Measurements from ENCODE around the gene HIBADH. TPM values are rescaled to one million over a fixed set of nuclear protein-coding genes. Genes with fewer than 3 reads are reported as not detected.

The HIBADH gene
- total and polyA plus RNA-seq, 9 of the 15 experiments (the other 6 are each of a cell fraction or from before 2014, with no cell fraction given) = 10.7 to 67.8 (median 36.9) TPM

- TF ChIP-seq ARID3B (CRISPR knock-in tag; IDR thresholded peaks at IDR 0.05; ENCODE audit: borderline replicate concordance) (no peak), POLR2B (IDR thresholded peaks at IDR 0.05; ENCODE audit: low read depth, partially characterized antibody) (no peak), CTBP1 (IDR thresholded peaks at IDR 0.05; ENCODE audit: borderline replicate concordance) (no peak), KDM4B (IDR thresholded peaks at IDR 0.05; ENCODE audit: borderline replicate concordance in 2 of 2, low read depth in 1 of 2) (no peak), IRF1 (CRISPR knock-in tag; IDR thresholded peaks at IDR 0.05; ENCODE audit: borderline replicate concordance) (no peak), TEAD1 (CRISPR knock-in tag; IDR thresholded peaks at IDR 0.05) (no peak)
Measured at GRCh38 chr7:27708485-27708884, 45.8 kb upstream of the HIBADH start (continued).

- Histone ChIP-seq H3K9me1 (ENCODE audit: control insufficient read depth, insufficient read depth, low read length) (no peaks in the 10 kb centered on the region), H3K79me2 (ENCODE audit: control insufficient read depth, insufficient read depth, low read length) (no peaks in the 10 kb centered on the region), H3K27me3 (ENCODE audit: control insufficient read depth in 2 of 2, insufficient read depth in 2 of 2, low read length in 2 of 2) (no peaks in the 10 kb centered on the region; a peak in 1 of 5 replicates), H3K27ac (ENCODE audit: extremely low read depth, low read depth, low read length) (no peak overlapping the region), H3K36me3 (ENCODE audit: control insufficient read depth, insufficient read depth, low read length) (no peaks in the 10 kb centered on the region), H3K4me2 (ENCODE audit: insufficient read depth, low read length) (no peak overlapping the region), H3K9me3 (replicated peaks; ENCODE audit: control insufficient read depth, insufficient read depth, low read depth, low read length) (no peaks in the 10 kb centered on the region), H4K20me1 (replicated peaks; ENCODE audit: control insufficient read depth, insufficient read depth, low read length) (no peaks in the 10 kb centered on the region), H2AFZ (ENCODE audit: low read depth, low read length) (no peak overlapping the region), H3K9ac (ENCODE audit: insufficient read depth in 1 of 2, low read depth in 2 of 2, low read length in 2 of 2) (no peak overlapping the region), H3K4me1 (replicated peaks in 1 of 2; ENCODE audit: control insufficient read depth in 2 of 2, insufficient read depth in 2 of 2, low read length in 2 of 2) (no peaks in the 10 kb centered on the region; a peak in 1 of 5 replicates), H3K4me3 (no peak overlapping the region)
- ChIA-PET POLR2A (no interaction called here), CTCF (ENCODE audit: low intra/inter-chr PET ratio) (no interaction called here)
- intact Hi-C loops (cut with micrococcal nuclease) = no loop called here
- in situ Hi-C loops (cut with MboI) = no loop called here
- BruUV-seq (replicated peaks) = no TSS peak
- 10% methylated on average over 2 of the region's 2 CpGs for WGBS (ENCODE audit: insufficient coverage, low coverage, missing lambda C conversion rate)
- ATAC-seq (no peak), FAIRE-seq (no peak), DNase-seq (ENCODE audit: extremely low read depth in 1 of 4, low spot score in 3 of 4) (no peak)
- TF ChIP-seq ARID2 (IDR thresholded peaks at IDR 0.05) (no peak), RBM14 (IDR thresholded peaks at IDR 0.05; ENCODE audit: borderline replicate concordance, insufficient read depth, low read depth, low read length) (no peak)
Measured at GRCh38 chr7:27705200-27705594, 42.5 kb upstream of the HIBADH start.
